Heart left ventricle (tissue), 16 donors: ENCODE results near the gene CDCA3. TPM values are rescaled to one million over a fixed set of nuclear protein-coding genes. Genes with fewer than 3 reads are reported as not detected.

ENCODE experiments used
- ATAC-seq, 4 donors: fragments of 200-7000 bp; cut with Tn5 transposase; one replicate each; pipeline ENCODE4 v1.9.1; 2020 to 2022; ENCODE audit warnings: moderate library complexity in 4 of 4, mild to moderate bottlenecking in 3 of 4, moderate number of reproducible peaks in 1 of 4
- DNase-seq, 5 donors: peaks; one replicate each; pipeline ENCODE4 v3.0.0-alpha.2; 2020
- H3K27ac ChIP-seq, 12 donors: fragments of 200-600 bp; sonication (generic) in 4 of 12; one replicate each; pipeline versions ENCODE4 v1.5.0 to v1.8.0; 2016 to 2022; ENCODE audit warnings: mild to moderate bottlenecking in 2 of 12
- H3K27me3 ChIP-seq, 9 donors: fragments of 200-600 bp; sonication (generic) in 2 of 9; one replicate each; pipeline versions ENCODE4 v1.5.1 to v1.8.0; 2016 to 2022; ENCODE audit warnings: mild to moderate bottlenecking in 3 of 9
- H3K36me3 ChIP-seq, 9 donors: fragments of 200-600 bp; sonication (generic) in 2 of 9; one replicate each; pipeline versions ENCODE4 v1.5.0 to v1.8.0; 2018 to 2022; ENCODE audit warnings: mild to moderate bottlenecking in 2 of 9
- H3K4me1 ChIP-seq, 12 donors: fragments of 200-600 bp; sonication (generic) in 4 of 12; one replicate each; pipeline versions ENCODE4 v1.5.0 to v1.8.0; 2016 to 2022; ENCODE audit warnings: mild to moderate bottlenecking in 3 of 12
- H3K4me3 ChIP-seq, 12 donors: fragments of 200-600 bp; sonication (generic) in 4 of 12; one replicate each; pipeline versions ENCODE4 v1.5.0 to v1.8.0; 2017 to 2022; ENCODE audit warnings: mild to moderate bottlenecking in 9 of 12, moderate library complexity in 4 of 12
- H3K9me3 ChIP-seq, 12 donors: fragments of 200-600 bp; sonication (generic) in 4 of 12; one replicate each; pipeline versions ENCODE4 v1.5.0 to v1.8.0; 2016 to 2022; ENCODE audit warnings: mild to moderate bottlenecking in 1 of 12
- CTCF ChIP-seq, 12 donors: fragments of 200-600 bp; sonication (generic) in 4 of 12; IDR thresholded peaks; one replicate each; pipeline versions ENCODE4 v1.5.0 to v1.8.0; 2018 to 2022; ENCODE audit warnings: antibody characterized with exemption in 12 of 12, mild to moderate bottlenecking in 5 of 12
- POLR2A ChIP-seq, 2 donors: fragments of 450-650 bp; IDR thresholded peaks; one replicate each; pipeline ENCODE4 v1.6.1; 2017; ENCODE audit warnings: antibody characterized with exemption in 2 of 2, mild to moderate bottlenecking in 2 of 2, moderate library complexity in 2 of 2
- WGBS, 4 donors: extraction: QIAGEN DNeasy Blood & Tissue Kit in 2 of 4; methylation state at CpG; one replicate each; pipeline versions ENCODE4 v1.1.5 to v1.1.7; 2013 to 2018; 5-methylcytosine and 5-hydroxymethylcytosine counted together
- intact Hi-C, 10 donors: fragments of 100-400 bp; cut with DNase I; formaldehyde crosslinking; loops; one replicate each; pipeline versions ENCODE4 v1.11.1 to v1.14.2; 2022
- polyA plus RNA-seq, 2 donors: library from polyadenylated mRNA; stranded (reverse); fragments of 200-250 nt; gene quantifications; one replicate each; pipeline ENCODE4 v1.2.3, GENCODE V29; 2013
- total RNA-seq, 9 donors: library from RNA; depleted of rRNA in 2 of 9; stranded (reverse); fragments of >200 nt in 2 of 9; fragmentation: NEBNext Ultra II Directional in 3 of 9; extraction: Animal tissue kit (Norgen Biotek cat#: 25700) in 3 of 9; gene quantifications; one replicate each; pipeline versions ENCODE4 v1.1.0 to v1.2.4, GENCODE V29; 2016 to 2023
- donor health status: ischemic (EF 13 %, LVEDD 7.1; RV severe dilation, severe dysfunction).
- donor health status: healthy with polysubstance abuse.
- donor health status: DM: no; HTN: yes; CAD: no.
- donor health status: DM: no; HTN: no; CAD: no.
- donor health status: ischemic (EF 25% LVEDD 6.9; RV normal size, moderate dysfunction).
- donor health status: ischemic (EF 25% LVEDD 5.7; RV mildly dilated, moderate dysfunction).
- donor health status: healthy.
- donor health status: DM: yes; HTN: yes; CAD: no.
- donor health status: ischemic (EF 35%, LVEDD 5.7; RV mildly dilated, moderate dysfunction).
- donor health status: nonischemic (EF 11% LVEDD 7.7; RV severe dilation, severe dysfunction).
- donor health status: DM: yes; HTN: yes; CAD: no.
- donor health status: PGD.
- donor health status: ischemic (EF 29% LVEDD 5.4; RV normal size, mild dysfunction).
- donor health status: nonischemic (EF 23%, LVEDD 6.1; RV moderate dilation, normal function).

CDCA3 gene
- total and polyA plus RNA-seq, 11 donors, result 0.42 to 8.3 (median 0.93) TPM; not detected in 1

- H3K27me3 ChIP-seq, result peaks cover 0 to 14% (median 0%) of the 10 kb centered on the region in 9 donors
- H3K9me3 ChIP-seq, result no peaks in the 10 kb centered on the region
- no peak for TF ChIP-seq POLR2A (IDR thresholded peaks at IDR 0.05)
- TF ChIP-seq CTCF (IDR thresholded peaks at IDR 0.05), result peak in 3 of 12 donors; percentile 4 to 13 (median 11)
- 1 to 3% (median 2%) methylated on average over 18 to 60 of the region's 60 CpGs for WGBS, 4 donors
- H3K4me3 ChIP-seq, result peak within 1 kb of the TSS; percentile 62 to 92 (median 78)
- H3K36me3 ChIP-seq, result peaks cover 0 to 23% (median 0%) of the 10 kb centered on the region in 9 donors
- ATAC-seq (peak in 2 of 4 donors; percentile 0 to 9), DNase-seq (peak in 1 of 5 donors; percentile 51)
- peak within 1 kb of the TSS; percentile 65 to 92 (median 85) for H3K27ac ChIP-seq
- H3K4me1 ChIP-seq, result peaks cover 0 to 37% (median 17%) of the 10 kb centered on the region in 12 donors
- intact Hi-C loops, result loop anchor here (5.0 to 10.0 kb wide), 5 partner anchors 53 to 213 kb away; partner anchors contain the start of genes MLF2 (in 6 of the 10) and LAG3 (in 1 of the 10)
Observed at GRCh38 chr12:6827982-6828780, 22.9 kb downstream of the CDCA3 start, which contains the start of gene P3H3. P3H3 (plus strand) TSS chr12:6828407; CDS start chr12:6828441, 34 bp downstream.

- intact Hi-C loops, result loop anchor here (5.0 to 10.0 kb wide), 5 partner anchors 53 to 213 kb away; partner anchors contain the start of genes MLF2 (in 6 of the 10) and LAG3 (in 1 of the 10)
- Histone ChIP-seq H3K36me3 (peaks cover 0 to 19% (median 0%) of the 10 kb centered on the region in 9 donors), H3K4me3 (peak overlapping the region in 3 of 12 donors; percentile 19 to 78 (median 34)), H3K27me3 (peaks cover 0 to 14% (median 0%) of the 10 kb centered on the region in 9 donors), H3K9me3 (no peaks in the 10 kb centered on the region), H3K27ac (peak overlapping the region in 8 of 12 donors; percentile 11 to 71 (median 43)), H3K4me1 (peaks cover 0 to 39% (median 17%) of the 10 kb centered on the region in 12 donors)
- WGBS, 4 donors, result 8 to 21% (median 15%) methylated on average over 6 to 8 of the region's 8 CpGs
- peak; percentile 85 to 92 (median 87) for DNase-seq
- ATAC-seq, result peak; percentile 43 to 64 (median 54)
- TF ChIP-seq CTCF (IDR thresholded peaks at IDR 0.05) (no peak), POLR2A (IDR thresholded peaks at IDR 0.05) (no peak)
Observed at GRCh38 chr12:6827437-6827911, 23.6 kb downstream of the CDCA3 start.

DNA sequence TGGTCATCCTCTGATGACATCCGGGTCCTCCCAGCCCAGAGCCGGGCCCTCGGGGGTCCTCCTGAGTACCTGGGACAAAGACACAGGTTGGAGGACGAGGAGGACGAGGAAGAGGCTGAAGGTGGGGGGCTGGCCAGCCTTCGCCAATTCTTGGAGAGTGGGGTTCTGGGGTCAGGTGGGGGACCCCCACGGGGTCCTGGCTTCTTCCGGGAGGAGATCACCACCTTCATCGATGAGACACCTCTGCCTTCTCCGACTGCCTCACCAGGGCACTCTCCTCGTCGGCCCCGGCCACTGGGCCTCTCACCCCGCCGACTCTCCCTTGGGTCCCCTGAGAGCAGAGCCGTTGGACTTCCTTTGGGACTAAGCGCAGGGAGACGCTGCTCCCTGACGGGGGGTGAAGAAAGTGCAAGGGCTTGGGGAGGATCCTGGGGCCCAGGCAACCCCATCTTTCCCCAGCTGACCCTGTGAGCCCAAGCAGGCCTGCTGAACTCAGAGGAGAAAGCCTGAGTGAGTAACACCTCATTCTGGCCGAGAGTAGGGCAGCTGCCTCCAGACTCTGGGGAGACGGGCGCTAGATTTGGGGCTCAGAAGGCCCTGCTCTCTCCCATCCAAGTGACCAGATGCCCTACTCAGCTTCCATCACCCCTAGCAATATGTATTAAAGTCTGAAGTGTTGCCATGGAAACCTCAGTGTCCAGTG lies 24.2 kb downstream of the CDCA3 start:
- Histone ChIP-seq H3K4me3 (peak overlapping the region in 1 of 12 donors; percentile 19), H3K27ac (peak overlapping the region in 8 of 12 donors; percentile 11 to 71 (median 43)), H3K27me3 (peaks cover 0 to 20% (median 0%) of the 10 kb centered on the region in 9 donors), H3K4me1 (peaks cover 0 to 45% (median 22%) of the 10 kb centered on the region in 12 donors), H3K9me3 (no peaks in the 10 kb centered on the region), H3K36me3 (peaks cover 0 to 13% (median 0%) of the 10 kb centered on the region in 9 donors)
- peak in 1 of 5 donors; percentile 33 for DNase-seq
- 73 to 80% (median 77%) methylated on average over 21 to 22 of the region's 22 CpGs for WGBS, 4 donors
- ATAC-seq, result no peak
- TF ChIP-seq POLR2A (IDR thresholded peaks at IDR 0.05) (no peak), CTCF (IDR thresholded peaks at IDR 0.05) (no peak)
- intact Hi-C loops, result loop anchor here (5.0 to 10.0 kb wide), 5 partner anchors 52 to 212 kb away; partner anchors contain the start of genes MLF2 (in 6 of the 10) and LAG3 (in 1 of the 10)
